DMS53 treated with DMSO at 0.1 percent for 48 hours (cell line): Measurements from ENCODE around the gene RFESD.
A peak's percentile ranks its signal among the peaks of the same experiment; 100 is the strongest.

Experiments used
- DNase-seq: peaks from one replicate; lab custom pipeline; 2025; ENCODE audit not compliant: unreplicated experiment; lab: John Stamatoyannopoulos, UW

RFESD gene

GRCh38 chr5:95646569-95647431 is at the start of gene RFESD:
Gene RFESD (plus strand): TSS chr5:95646777. CDS start chr5:95652272, 5,495 bp downstream.
- peak; percentile 98 for DNase-seq

GRCh38 chr5:95599252-95599651 is 47.3 kb upstream of the RFESD start:
- no peak for DNase-seq

GRCh38 chr5:95600557-95600956 is 46.0 kb upstream of the RFESD start:
- no peak for DNase-seq

GRCh38 chr5:95605786-95606185 is 40.8 kb upstream of the RFESD start:
- no peak for DNase-seq

GRCh38 chr5:95606419-95606818 is 40.2 kb upstream of the RFESD start:
- no peak for DNase-seq

GRCh38 chr5:95609711-95610110 is 36.9 kb upstream of the RFESD start:
- peak; percentile 6 for DNase-seq

- no peak for DNase-seq
Measured at GRCh38 chr5:95610546-95610945, 36.0 kb upstream of the RFESD start.

- no peak for DNase-seq
Measured at GRCh38 chr5:95611396-95611795, 35.2 kb upstream of the RFESD start.

- DNase-seq, result no peak
Measured at GRCh38 chr5:95613514-95613913, 33.1 kb upstream of the RFESD start.

- DNase-seq, result no peak
Measured at GRCh38 chr5:95615164-95615467, 31.5 kb upstream of the RFESD start.

GRCh38 chr5:95617057-95617456 is 29.5 kb upstream of the RFESD start:
- no peak for DNase-seq

- no peak for DNase-seq
Measured at GRCh38 chr5:95619096-95619495, 27.5 kb upstream of the RFESD start.

- no peak for DNase-seq
Measured at GRCh38 chr5:95619514-95620029, 27.0 kb upstream of the RFESD start.

- DNase-seq, result peak; percentile 42
Measured at GRCh38 chr5:95620030-95620869, 26.3 kb upstream of the RFESD start, which contains the start of gene GPR150. Gene GPR150 (plus strand): TSS chr5:95620087. CDS start chr5:95620276, 189 bp downstream.

GRCh38 chr5:95620870-95621838 is 25.4 kb upstream of the RFESD start:
- DNase-seq, result peak; percentile 38

- DNase-seq, result no peak
Measured at GRCh38 chr5:95621839-95622629, 24.5 kb upstream of the RFESD start.

GRCh38 chr5:95623706-95624105 is 22.9 kb upstream of the RFESD start:
- no peak for DNase-seq

- DNase-seq, result no peak
Measured at GRCh38 chr5:95624368-95624767, 22.2 kb upstream of the RFESD start.

GRCh38 chr5:95626701-95627100 is 19.9 kb upstream of the RFESD start:
- no peak for DNase-seq
